GM18909 (cell line): ENCODE data around the gene ERP27.

Experiments used
- ATAC-seq: cut with Tn5 transposase; IDR thresholded peaks from one replicate; pipeline ENCODE4 v1.9.1; 2021; ENCODE audit warnings: mild to moderate bottlenecking; ENCODE audit not compliant: unreplicated experiment, poor library complexity

The ERP27 gene

DNA sequence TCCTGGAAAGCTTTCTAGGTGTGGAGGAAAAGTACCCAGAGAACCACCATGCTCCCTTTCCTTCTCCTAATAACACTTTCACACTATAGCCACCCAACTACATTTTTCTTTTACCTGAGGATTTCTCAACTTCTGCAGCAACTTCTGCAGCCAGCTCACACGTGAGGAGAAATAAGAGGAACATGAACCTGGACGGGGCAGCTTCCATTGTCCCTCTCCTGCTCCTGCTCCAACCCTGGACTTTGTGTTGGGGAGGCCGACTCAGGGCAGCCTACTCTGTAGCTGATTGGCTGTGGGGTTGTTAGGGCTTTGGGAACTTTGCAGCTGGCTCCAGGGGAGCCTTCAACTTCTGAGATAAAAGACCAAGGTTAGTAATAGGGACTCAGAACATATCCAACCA lies at the start of gene ERP27:
ERP27 (minus strand) TSS at position 237 of the 400 bp plus-strand sequence; CDS start at position 208, 29 bp downstream.
- ATAC-seq = no peak

DNA sequence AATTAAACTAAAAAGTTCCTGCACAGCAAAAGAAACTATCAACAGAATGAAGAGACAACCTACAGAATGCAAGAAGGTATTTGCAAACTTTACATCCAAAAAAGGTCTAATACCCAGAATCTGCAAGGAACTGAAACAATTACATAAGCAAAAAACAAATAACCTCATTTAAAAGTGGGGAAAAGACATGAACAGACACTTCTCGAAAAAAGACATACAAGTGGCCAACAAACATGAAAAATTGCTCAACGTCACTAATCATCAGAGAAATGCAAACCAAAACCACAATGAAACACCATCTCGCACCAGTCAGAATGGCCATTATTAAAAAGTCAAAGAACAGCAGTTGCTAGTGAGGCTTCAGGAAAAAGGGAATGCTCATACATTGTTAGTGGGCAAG lies 49.7 kb upstream of the ERP27 start:
- no peak for ATAC-seq

DNA sequence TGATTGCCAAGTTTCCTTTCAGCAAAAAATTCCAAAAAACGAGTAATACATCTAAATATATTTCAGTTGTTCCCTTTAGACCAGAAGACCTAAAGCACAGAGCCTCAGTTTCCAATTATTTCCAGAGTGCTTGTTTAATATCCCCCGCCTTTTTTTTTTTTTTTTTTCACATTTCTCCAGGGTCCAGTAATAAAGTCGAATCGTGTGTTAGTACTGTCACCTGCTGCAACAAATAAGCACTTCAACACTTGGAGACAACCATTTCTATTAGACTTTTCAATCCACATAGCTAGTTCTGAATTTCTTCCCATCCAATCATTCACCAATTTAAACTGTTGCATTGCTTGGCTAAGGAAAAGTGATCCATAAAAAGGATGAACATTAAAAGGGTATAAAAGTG lies 48.1 kb upstream of the ERP27 start:
- ATAC-seq = no peak

DNA sequence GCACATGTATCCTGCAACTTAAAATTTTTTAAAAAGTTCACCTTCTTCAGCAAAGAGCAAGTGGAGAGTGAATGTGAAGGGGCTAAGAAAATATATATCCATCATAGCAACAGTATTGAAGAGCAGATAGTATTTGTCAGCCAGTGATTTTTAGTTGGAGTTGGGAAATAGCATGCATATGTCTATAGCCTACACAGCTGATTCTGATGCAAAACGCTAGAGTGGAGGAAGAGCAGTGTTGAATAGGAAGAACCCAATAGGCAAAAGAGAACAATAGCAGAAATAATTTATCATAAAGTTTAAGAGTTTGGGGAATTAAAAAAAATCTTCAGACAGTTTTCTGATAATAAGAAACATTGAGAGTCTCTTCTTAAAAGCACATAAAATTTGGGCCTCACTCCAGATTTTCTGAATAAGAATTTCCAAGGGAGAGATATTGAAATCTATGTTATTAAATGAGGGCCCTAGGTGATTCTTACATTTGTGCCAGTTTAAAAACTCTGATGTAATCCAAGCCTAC lies 46.5 kb upstream of the ERP27 start:
- no peak for ATAC-seq

DNA sequence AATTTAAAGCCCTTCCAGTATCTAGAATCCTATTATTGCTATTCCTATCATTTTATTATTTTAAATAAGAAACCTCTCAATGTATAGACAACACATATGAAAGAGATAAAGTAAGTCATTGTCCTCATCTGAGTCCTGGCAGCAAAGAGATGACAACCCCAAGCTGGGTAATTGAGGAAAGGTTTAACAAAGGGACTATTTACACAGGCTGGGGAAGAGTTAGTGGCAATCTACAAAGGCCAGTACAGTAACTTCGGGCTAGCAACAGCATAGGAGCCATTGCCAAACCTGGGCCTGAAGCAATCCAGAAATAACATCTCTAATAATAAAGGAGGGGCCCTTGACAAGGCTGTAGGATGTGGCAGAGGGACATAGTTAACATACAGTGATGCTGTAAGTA lies 45.7 kb upstream of the ERP27 start:
- no peak for ATAC-seq

DNA sequence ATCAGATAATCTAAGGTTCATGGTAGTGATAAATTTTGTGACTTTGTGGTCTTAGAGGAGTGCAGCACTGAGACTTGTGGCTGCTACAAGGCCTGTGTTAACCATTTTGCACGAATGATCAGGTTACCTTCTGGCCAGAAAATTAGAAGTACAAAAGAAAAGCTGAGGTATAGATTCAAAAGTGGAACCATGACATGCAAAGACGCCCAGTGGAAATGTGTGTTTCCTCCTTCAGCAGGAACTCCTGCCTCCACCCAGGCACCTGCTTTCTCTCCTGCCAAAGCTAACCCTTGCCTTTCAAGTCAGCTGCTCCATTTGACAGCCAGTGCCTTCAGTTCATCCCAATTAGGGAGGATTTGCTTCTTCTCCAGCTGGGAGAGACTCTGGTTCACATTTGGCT lies 44.7 kb upstream of the ERP27 start:
- ATAC-seq = no peak

DNA sequence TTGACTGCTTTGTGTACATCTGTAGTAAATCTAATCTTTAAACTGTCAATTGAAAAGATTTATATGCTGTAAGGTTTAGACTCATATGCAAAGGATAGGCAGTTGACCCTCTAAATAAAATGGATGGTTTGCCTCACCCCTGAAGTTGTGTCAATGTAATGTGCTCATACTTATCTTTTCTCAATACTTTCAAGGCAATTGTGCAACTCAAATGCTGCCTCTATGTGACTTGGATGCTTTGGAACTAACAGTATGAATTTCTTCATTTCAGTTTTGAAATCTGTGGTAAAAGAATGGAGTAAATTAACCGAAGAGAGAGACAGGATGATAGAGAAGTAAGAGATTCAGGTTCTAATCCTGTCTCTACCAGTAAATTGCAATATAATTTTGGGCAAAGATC lies 44.2 kb upstream of the ERP27 start:
- no peak for ATAC-seq

GRCh38 chr12:14981049-14981448 lies 42.7 kb upstream of the ERP27 start:
- ATAC-seq = no peak

- ATAC-seq = no peak
Measured at GRCh38 chr12:14979468-14979867, 41.1 kb upstream of the ERP27 start.

DNA sequence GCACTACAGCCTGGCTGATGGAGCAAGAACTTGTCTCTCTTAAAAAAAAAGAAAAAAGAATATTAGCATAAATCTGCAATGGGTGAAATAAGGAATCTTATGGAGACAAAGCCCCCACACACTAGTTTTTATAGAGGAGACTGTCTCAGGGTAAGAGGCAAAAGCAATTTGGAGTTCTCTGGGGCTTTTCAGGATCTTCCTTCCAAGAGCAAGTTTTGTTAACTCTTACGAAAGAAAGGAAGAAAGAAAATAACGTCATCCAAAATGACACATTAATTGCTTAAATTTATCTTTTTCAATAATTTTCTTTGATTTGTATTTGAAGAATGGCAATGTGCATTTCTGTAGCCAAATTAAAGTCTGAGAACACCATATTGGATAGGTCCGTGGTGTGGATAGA lies 38.3 kb upstream of the ERP27 start:
- no peak for ATAC-seq

DNA sequence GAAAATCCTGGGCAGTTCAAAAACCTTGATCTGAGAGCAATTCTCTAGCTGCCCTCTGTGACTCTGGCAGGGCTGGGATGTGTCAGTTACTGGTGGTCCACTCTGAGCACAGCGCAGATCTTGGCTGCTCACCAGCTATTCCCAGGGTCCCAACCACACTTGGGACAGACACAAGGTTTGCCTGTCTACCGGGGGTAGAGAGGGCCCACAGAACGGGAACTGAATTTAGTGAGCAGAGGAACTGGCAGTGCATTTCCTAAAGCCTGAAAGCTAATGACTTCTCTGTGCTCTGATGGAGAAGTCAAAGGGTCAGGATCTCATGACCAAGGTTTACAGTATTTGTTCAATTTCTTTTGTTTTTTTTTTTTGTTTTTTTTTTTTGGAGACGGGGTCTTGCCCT lies 37.1 kb upstream of the ERP27 start:
- ATAC-seq = no peak

GRCh38 chr12:14974633-14975032 lies 36.3 kb upstream of the ERP27 start:
- no peak for ATAC-seq

GRCh38 chr12:14972816-14973215 lies 34.5 kb upstream of the ERP27 start, which contains the start of gene PDE6H:
PDE6H (plus strand) TSS chr12:14973042; CDS start chr12:14978013, 4,971 bp downstream.
- ATAC-seq = no peak

- no peak for ATAC-seq
Measured at GRCh38 chr12:14970473-14970872, 32.1 kb upstream of the ERP27 start.

DNA sequence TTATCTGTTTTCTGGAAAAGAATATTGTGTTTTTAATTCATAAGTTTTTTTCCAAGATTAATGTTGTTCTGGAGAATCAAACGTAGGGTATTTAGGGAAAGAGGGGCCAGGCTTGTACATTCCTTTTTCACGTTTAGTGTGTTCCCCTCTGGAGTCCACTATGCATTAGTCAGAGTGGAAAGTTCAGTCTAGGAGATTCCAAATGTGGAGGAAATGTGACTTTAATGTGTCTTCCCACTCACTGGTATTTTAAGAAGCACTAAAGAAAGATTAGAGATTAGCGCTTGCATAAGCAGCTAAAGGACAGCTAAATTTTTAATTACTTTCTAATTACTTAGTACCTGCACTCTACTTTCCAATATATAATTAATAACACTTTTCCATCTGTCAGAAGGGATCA lies 30.1 kb upstream of the ERP27 start:
- no peak for ATAC-seq

- no peak for ATAC-seq
Measured at GRCh38 chr12:14965221-14965620, 26.9 kb upstream of the ERP27 start.

DNA sequence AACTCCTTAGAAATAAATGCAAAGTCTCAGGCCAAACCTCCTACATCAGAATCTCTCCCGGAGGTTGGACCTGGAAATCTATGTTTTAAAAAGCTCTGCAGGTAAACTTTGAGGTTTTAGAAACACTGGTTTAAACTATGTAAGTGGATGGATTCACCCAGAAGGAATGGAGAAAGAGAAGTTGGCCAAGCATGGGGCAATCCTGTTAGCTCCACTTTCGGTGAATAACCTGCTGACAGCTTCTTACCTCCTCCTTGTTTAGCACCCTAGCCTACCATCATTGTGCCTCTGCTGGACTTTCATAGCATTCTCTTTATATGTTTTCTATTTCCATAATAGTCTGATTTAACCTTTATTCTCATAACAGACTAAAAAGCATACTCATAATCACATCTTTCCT lies 26.1 kb upstream of the ERP27 start:
- ATAC-seq = no peak

DNA sequence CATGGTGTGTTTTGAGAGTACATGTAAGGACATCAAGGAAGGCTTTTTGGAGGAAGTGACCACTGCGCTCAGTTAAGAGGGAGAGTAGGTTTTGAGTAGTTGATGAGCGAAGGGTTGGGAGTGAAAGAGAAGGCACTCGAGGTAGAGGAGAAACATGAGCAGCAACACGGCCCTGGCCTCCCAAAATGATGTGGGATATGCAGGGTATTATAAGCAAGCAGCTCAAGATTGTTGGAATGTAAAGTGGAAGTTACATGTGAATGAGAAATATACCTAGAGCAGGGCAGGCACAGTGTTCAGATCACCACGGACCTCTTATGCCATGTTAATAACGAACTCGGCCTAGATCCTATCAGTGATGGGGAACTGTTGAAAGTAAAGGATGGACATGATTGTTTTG lies 25.2 kb upstream of the ERP27 start:
- no peak for ATAC-seq

DNA sequence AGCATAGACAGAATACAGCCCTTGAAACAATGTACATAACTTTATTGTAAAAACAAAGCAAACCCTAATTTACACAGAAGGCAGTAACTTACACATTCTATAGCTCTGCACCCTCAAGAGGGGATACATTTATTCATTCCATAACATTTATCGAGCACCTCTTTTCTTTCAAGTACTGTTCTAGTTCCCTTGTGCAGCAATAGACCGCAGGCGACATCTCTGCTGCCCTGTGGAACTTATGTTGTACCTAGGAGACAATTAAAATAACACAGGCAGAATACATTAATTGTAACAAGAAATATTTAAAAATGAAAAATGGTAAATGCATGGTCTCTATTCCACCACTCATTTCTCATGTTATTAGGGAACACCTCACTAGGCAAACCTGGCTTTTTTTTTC lies 24.5 kb upstream of the ERP27 start:
- ATAC-seq = no peak

DNA sequence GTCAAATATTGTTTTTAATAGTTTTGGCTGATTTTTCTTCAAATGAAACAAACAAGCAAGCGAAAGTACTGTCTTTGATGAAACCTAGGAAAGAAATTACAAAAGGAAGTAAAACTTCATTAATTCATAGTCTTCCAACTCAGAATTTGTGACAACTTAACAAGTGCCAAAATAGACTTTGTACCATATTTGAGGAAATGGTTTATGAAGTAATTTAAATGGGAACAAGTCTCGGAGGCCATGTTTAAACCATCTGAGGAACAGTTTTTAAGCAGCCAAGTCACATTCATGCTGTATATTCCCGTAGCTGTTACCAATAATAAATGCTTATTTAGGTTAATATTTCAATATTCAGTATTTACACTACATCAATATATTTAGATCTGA lies 23.8 kb upstream of the ERP27 start:
- ATAC-seq = no peak

- ATAC-seq = peak; percentile 71
Measured at GRCh38 chr12:14961466-14962152, 23.3 kb upstream of the ERP27 start, which contains the start of gene ARHGDIB. ARHGDIB (minus strand) TSS chr12:14961601; CDS start chr12:14950712, 10,889 bp downstream.
